HT-29 (cell line): ENCODE results near the gene PRKG1. TPM values are rescaled to one million over a fixed set of nuclear protein-coding genes. Genes with fewer than 3 reads are reported as not detected.

Experiments
- DNase-seq: peaks from one replicate; pipeline ENCODE4 v3.0.0-alpha.2; 2015; ENCODE audit warnings: low spot score
- total RNA-seq: library from RNA; depleted of rRNA; stranded (reverse); fragments of >200 nt; shearing (Covaris generic); gene quantifications from 2 replicates; pipeline ENCODE4 v1.2.3, GENCODE V29; 2014

The PRKG1 gene
- total RNA-seq, 1 experiment from 2014 or later: not detected

DNA sequence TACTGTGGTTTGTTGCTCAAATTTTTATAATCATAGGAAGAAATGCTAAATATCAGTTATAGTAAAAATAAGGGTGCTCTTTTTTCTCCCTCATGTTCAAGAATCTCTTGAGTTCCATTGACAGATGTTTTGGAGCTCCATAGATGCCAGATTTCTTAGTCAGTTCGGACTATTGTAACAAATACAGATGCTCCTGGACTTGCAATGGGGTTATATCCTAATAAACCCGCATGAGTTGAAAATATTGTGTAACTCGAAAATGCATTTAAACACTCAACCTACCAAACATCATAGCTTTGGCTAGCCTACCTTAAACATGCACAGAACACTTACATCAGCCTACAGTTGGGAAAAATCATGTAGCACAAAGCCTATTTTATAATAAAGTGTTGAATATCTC is 725.8 kb downstream of the PRKG1 start:
- no peak for DNase-seq

- DNase-seq: no peak
These were observed 726.6 kb downstream of the PRKG1 start for GRCh38 chr10:51800725-51801424.

DNA sequence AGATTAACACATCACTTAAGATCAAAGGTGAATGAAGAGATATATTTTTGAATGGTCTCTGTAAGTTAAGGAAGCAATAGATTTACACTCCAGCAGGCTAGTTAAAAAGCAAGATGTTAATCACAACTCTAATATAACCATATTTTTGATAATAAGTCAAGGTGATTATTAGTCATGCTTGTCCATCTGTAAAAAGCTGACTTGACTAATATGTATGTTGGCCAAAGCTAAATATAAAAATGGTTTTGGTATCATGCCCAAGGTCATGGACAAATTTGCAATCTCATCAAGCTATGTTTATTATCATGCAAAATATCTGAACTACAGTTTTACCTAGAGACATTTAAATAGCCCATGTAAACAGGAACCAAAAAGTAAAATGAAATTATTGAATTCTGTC is 727.7 kb downstream of the PRKG1 start:
- no peak for DNase-seq

GRCh38 chr10:51804866-51805265 is 730.6 kb downstream of the PRKG1 start:
- DNase-seq: no peak

- no peak for DNase-seq
These were observed 732.0 kb downstream of the PRKG1 start for GRCh38 chr10:51806079-51806835.

GRCh38 chr10:51808187-51808586 is 733.9 kb downstream of the PRKG1 start:
- DNase-seq: no peak

GRCh38 chr10:51815723-51816122 is 741.4 kb downstream of the PRKG1 start:
- no peak for DNase-seq

DNA sequence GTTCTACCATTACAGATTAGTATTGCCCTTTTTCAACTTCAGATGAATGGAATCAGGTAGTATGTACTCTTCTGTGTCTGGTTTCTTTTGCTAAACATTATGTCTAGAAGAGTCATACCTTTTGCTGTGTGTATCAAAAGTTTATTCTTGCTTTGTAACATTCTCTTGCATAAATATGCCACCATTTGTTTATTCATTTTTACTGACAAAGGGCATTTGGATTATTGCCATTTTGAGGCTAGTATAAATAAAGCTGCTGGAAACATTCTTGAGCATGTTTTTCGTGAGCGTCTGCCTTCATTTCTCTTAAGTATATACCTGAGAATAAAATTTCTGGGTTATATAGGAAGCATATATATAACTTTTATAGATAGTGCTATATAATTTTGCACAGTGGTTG is 746.8 kb downstream of the PRKG1 start:
- no peak for DNase-seq

- no peak for DNase-seq
These were observed 747.5 kb downstream of the PRKG1 start for GRCh38 chr10:51821745-51822144.

DNA sequence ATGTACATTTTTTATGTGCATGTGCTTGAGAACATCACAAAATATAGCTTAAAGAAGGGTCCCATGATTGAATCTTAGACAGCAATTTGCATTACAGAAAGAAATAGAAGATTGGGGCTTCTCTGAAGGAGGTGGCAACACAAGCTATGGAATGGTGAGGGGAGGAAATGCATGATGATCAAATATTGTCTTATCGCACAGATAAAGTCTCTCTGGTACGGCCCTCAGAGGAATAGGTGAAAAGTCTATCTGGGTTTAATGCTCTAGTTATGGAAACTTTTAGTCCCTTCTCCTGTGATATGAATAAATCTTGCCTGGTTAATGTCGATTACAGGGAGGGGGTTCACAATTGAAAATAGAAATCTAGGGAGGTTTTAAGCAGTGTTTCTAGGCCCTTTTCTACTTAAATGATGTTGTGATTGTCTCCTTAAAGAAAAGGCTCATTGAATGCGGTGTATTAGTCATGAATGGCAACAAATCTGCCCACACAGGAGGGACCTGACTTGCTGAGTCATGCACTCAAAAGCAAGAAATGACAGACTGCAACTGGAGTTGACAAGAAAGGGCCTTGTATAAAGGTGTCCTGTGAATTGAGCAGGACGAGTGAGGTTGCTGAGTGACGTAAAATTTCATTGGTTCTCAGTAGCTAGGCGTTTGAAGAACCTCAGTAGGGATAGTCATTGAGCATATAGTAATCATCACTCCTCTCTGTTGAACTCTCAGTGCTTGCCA is 758.5 kb downstream of the PRKG1 start:
- peak; percentile 22 for DNase-seq

- DNase-seq: no peak
These were observed 760.3 kb downstream of the PRKG1 start for GRCh38 chr10:51834548-51834947.

DNA sequence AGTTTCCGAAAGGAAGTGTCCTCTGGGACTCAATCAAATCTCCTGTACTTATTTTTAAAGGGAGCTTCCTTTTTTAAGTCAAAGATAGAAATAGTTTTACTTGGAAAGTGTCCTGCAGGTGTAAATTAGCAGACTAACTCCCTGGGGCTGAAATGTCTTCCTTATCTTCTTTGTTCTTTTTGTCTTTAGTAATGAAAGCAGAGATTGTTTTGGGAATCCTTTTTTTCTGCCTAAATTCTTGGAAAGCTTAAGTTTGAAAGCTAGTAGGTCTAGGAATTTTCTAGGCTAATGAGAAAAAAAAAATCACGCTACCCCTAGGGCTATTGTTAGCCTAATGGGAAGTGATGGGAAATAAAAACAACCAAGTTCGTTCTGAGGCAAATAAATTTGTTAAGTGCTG is 764.2 kb downstream of the PRKG1 start:
- no peak for DNase-seq

GRCh38 chr10:51843966-51844365 is 769.7 kb downstream of the PRKG1 start:
- DNase-seq: no peak

- DNase-seq: no peak
These were observed 772.7 kb downstream of the PRKG1 start for GRCh38 chr10:51846856-51847506.

DNA sequence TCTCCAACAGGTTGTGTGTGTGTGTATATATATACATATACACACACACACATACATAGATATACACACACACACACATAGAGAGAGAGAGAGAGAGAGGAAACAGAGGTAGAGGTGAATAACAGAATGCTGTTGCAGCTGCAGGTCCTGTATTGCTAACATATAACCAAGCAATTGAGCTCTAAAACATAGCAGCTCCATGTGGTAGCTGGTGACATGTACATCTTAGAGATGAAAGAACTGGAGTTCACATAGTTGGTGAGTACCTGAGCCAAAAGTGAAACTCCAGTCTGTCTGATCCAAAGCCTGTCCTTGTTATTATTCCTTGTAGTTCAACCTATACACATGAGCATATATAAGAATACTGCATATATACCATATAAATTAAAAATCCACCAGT is 778.0 kb downstream of the PRKG1 start:
- DNase-seq: no peak

GRCh38 chr10:51857305-51857704 is 783.0 kb downstream of the PRKG1 start:
- no peak for DNase-seq

DNA sequence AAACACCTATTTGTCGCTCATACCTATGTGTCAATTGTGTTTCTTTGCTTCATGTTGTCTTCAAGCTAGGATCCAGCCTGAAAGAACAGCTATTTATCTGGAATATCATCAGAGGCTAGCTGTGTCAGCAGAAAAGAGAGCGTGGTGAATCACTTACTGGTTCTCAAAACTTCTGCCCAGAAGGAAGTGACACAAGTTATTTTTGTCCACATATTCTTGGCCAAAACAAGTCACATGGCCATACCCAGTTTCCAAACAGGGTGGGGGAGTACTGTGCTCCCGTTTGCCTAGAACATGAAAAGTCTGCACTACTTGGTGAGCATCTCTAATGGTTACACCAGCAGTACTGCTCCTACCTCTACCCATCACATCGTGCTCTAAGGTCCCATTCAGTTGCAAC is 786.0 kb downstream of the PRKG1 start:
- no peak for DNase-seq

DNA sequence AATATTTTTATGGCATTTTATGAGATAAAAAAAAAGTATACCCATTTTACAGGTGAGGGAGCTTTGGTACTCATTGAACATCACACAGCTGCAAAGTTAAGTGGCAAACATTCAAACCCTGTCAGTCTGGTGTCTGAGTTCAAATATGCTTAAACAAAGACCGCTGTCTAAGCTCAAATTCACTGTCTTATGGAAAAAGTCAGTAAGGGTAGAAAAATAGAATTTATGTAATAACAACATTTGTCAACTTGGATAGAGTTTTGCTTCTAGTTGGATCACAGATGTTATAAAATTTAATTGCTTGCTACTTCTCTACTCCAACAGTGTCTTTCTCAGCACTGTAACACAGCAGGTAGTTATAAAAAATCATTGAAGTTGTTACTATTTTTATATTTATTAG is 786.8 kb downstream of the PRKG1 start:
- DNase-seq: no peak

DNA sequence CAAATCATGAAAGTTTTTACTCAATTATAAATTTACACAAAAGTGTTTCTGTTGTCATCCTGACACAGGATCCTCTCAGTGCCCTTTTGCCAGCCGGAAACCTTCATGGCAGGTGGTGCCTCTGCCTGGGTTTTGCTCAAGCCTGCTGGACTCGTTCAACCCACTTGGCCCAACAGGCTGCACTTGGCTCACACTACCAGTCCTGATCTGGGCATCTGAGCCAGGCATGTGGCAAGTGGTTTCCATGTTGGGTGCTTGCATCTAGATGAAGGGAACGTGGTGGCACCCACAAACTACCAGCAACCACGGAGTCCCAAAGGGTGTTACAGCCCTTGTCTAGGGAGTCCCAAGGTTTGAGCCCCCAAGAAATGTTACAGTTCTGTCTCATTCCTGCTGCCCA is 787.4 kb downstream of the PRKG1 start:
- DNase-seq: no peak

- DNase-seq: no peak
These were observed 787.9 kb downstream of the PRKG1 start for GRCh38 chr10:51862149-51862548.

GRCh38 chr10:51867956-51868355 is 793.7 kb downstream of the PRKG1 start:
- DNase-seq: no peak

DNA sequence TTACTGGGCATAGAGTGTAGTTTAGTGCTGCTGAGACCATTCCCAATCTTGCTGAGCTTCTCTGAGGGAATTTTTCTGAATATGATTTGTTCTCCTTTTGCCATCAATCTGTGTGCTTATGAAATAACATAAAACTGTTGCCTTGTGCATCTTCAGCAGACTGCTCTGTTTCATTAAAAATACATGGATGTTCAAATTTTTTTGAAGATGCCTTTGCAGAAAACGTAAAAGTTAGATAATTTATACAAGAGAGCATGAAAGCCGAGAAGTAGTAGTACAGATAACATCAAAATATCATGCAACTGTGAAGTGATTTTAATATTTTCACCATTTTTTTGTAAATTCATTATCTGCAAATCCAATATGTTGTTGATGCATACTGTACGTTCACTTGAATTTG is 799.8 kb downstream of the PRKG1 start:
- DNase-seq: no peak
